HFFc6 (cell line): ENCODE measurements around the gene PDE6C. TPM values are rescaled to one million over a fixed set of nuclear protein-coding genes. Genes with fewer than 3 reads are reported as not detected.

Experiments used
- DNase-seq: peaks from one replicate; pipeline ENCODE4 v3.0.0-alpha.2; 2018
- H3K27ac Mint-ChIP-seq: 2 replicates; pipeline ENCODE4 v1.8.0; 2020; ENCODE audit warnings: mild to moderate bottlenecking, mixed read lengths
- H3K27me3 Mint-ChIP-seq: 2 replicates; pipeline ENCODE4 v1.8.0; 2021; ENCODE audit warnings: mild to moderate bottlenecking, moderate library complexity, mixed read lengths; ENCODE audit not compliant: insufficient read depth
- H3K36me3 Mint-ChIP-seq: 2 replicates; pipeline ENCODE4 v1.8.0; 2021; ENCODE audit warnings: low read depth, mixed read lengths
- H3K4me1 Mint-ChIP-seq: 2 replicates; pipeline ENCODE4 v1.8.0; 2020; ENCODE audit warnings: low read depth, mixed read lengths
- H3K4me3 Mint-ChIP-seq: 2 replicates; pipeline ENCODE4 v1.8.0; 2020; ENCODE audit warnings: mild to moderate bottlenecking, moderate library complexity, mixed read lengths
- H3K9me3 Mint-ChIP-seq: 2 replicates; pipeline ENCODE4 v1.8.0; 2020; ENCODE audit warnings: mild to moderate bottlenecking, mixed read lengths
- total RNA-seq, 6 experiments: library from RNA; stranded (reverse); fragmentation: NEBNext Ultra II Directional; extraction: Animal tissue kit (Norgen Biotek cat#: 25700); gene quantifications; 2 replicates in 1 of 6; 3 replicates in 5 of 6; pipeline ENCODE4 v1.2.3, GENCODE V29; 2021
- TF ChIP-seq, protein P1 (sequence below): fragments of 200-600 bp; sonication (generic); IDR thresholded peaks from 2 replicates; pipeline ENCODE4 v1.5.0; 2021; ENCODE audit warnings: antibody characterized with exemption, mild to moderate bottlenecking

PDE6C gene
- total RNA-seq, 6 experiments from 2014 or later, result not detected

DNA sequence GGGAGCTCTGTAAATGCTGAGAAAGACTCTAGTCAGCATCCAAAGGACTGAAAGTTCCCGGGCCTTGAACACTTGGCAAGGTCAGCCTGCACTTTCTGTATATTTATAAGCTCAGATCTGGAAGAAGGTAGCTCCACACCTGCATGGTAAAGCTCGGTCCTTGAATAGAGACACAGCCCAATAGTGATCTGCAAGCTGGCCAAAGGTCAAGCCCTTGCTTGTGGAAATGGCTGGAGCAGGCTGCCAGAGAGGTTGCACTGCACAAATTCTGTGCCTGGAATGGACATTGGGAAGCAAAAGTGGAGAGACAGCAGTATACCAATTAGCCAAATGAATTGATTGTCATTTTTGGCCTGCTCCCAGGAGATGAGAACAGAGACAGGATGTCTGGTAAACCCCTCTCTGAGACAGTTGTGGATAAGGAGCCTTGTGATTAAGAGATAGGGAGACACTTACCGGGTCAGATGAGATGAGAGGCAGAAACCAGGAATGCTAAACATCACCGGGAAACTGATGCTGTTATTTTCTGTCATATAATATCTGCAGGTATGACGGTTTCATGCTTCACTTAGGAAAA lies 98.1 kb downstream of the PDE6C start:
- no peak overlapping the region for H3K27ac Mint-ChIP-seq
- DNase-seq, result no peak
- no peak overlapping the region for H3K4me3 Mint-ChIP-seq
- TF ChIP-seq, protein P1, sequence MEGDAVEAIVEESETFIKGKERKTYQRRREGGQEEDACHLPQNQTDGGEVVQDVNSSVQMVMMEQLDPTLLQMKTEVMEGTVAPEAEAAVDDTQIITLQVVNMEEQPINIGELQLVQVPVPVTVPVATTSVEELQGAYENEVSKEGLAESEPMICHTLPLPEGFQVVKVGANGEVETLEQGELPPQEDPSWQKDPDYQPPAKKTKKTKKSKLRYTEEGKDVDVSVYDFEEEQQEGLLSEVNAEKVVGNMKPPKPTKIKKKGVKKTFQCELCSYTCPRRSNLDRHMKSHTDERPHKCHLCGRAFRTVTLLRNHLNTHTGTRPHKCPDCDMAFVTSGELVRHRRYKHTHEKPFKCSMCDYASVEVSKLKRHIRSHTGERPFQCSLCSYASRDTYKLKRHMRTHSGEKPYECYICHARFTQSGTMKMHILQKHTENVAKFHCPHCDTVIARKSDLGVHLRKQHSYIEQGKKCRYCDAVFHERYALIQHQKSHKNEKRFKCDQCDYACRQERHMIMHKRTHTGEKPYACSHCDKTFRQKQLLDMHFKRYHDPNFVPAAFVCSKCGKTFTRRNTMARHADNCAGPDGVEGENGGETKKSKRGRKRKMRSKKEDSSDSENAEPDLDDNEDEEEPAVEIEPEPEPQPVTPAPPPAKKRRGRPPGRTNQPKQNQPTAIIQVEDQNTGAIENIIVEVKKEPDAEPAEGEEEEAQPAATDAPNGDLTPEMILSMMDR, result no peak
- no peaks in the 10 kb centered on the region for H3K36me3 Mint-ChIP-seq
- H3K9me3 Mint-ChIP-seq, result no peaks in the 10 kb centered on the region
- no peaks in the 10 kb centered on the region for H3K27me3 Mint-ChIP-seq
- H3K4me1 Mint-ChIP-seq, result peaks cover 11% of the 10 kb centered on the region

DNA sequence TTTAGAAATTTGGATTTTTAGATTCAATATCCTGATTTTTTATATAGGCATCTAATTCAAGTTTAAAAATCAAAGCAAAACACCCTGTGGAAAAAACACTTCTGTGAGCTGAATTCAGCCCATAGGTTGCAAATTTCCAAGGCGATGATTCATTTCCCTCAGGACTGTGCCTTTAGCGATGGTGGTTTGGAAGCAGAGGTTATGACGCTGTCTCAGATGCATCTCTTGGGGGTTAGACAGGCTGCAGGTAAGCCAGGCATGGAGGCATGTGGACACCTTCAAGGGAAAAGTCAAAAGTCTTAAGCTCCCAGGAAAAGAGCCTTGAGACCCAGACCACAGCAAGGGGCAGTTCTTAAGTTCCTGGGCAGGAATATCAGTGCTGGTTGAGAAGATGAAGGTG lies 99.6 kb downstream of the PDE6C start:
- TF ChIP-seq, protein P1, result no peak
- peaks cover 2% of the 10 kb centered on the region; the same call in 1 of the 2 replicates for H3K27me3 Mint-ChIP-seq
- peaks cover 11% of the 10 kb centered on the region for H3K4me1 Mint-ChIP-seq
- H3K9me3 Mint-ChIP-seq, result no peaks in the 10 kb centered on the region
- no peak overlapping the region for H3K27ac Mint-ChIP-seq
- H3K36me3 Mint-ChIP-seq, result no peaks in the 10 kb centered on the region
- no peak overlapping the region for H3K4me3 Mint-ChIP-seq
- no peak for DNase-seq

DNA sequence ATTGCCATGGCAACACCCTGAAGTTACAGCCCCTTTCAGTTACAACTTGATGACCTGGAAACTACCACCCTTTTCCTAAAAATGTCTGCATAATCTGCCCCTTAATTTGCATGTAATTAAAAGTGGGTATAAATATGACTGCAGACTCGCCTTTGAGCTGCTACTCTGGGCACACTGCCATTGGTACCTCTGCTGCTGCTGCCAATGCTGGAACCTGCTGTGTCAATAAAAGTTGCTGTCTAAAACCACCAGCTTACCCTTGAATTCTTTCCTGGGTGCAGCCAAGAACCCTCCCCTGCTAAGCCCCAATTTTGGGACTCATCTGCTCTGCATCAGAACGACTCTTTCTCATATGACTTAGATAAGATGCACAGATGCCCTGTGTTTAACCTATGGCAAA lies 100.3 kb downstream of the PDE6C start:
- no peak for DNase-seq
- Mint-ChIP-seq H3K27me3 (peaks cover 2% of the 10 kb centered on the region; the same call in 1 of the 2 replicates), H3K4me3 (no peak overlapping the region), H3K9me3 (no peaks in the 10 kb centered on the region), H3K4me1 (peaks cover 11% of the 10 kb centered on the region), H3K36me3 (no peaks in the 10 kb centered on the region), H3K27ac (no peak overlapping the region)
- TF ChIP-seq, protein P1, result no peak

DNA sequence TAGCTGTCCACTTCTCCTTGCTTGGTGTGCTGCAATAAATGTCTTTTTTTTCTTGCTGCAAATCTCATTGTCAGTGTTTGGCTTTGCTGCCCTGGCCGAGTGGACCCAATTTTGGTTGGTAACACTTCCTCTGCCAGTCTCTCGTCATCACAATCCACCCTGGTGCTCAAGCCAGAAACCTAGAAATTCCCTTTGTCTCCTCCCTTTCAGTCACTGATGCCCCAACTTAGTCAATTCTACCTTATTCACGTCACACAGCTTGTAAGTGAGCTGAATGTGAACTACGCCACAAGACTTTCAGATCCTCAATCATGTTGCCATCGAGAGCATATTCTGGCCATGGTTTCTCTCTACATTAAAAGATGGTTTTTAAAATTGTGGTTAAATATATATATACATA lies 103.0 kb downstream of the PDE6C start:
- no peaks in the 10 kb centered on the region for H3K36me3 Mint-ChIP-seq
- H3K4me1 Mint-ChIP-seq, result peaks cover 10% of the 10 kb centered on the region
- no peaks in the 10 kb centered on the region for H3K9me3 Mint-ChIP-seq
- DNase-seq, result no peak
- H3K27me3 Mint-ChIP-seq, result peaks cover 7% of the 10 kb centered on the region
- no peak overlapping the region for H3K27ac Mint-ChIP-seq
- TF ChIP-seq, protein P1, result no peak
- H3K4me3 Mint-ChIP-seq, result no peak overlapping the region

Other genes starting within 250 kb of the PDE6C start
- gene MYOF, start 130.2 kb upstream of the PDE6C start, total RNA-seq, result 100 to 1,000 TPM; 401 to 553 (median 530) TPM
- gene CEP55, start 115.9 kb upstream of the PDE6C start, total RNA-seq, result 10 to 100 TPM; 21.6 to 55.3 (median 48.1) TPM
- gene FFAR4, start 45.9 kb upstream of the PDE6C start, total RNA-seq, result not detected
- not detected for gene RBP4, start 11.3 kb upstream of the PDE6C start, total RNA-seq
- gene FRA10AC1, start 90.1 kb downstream of the PDE6C start, total RNA-seq, result 10 to 100 TPM in 2 of 6 experiments, 1 to 10 TPM in 4; 8.3 to 10.7 (median 9.2) TPM
- not detected for gene LGI1, start 145.4 kb downstream of the PDE6C start, total RNA-seq